ENCODE data around the gene TUBA1A.
A peak's percentile ranks its signal among the peaks of the same experiment; 100 is the strongest.
"Not testable (repeated sequence)": the region's sequence is repeated elsewhere in the genome, so short reads cannot be mapped to it uniquely, and the experiment has no call there.

The TUBA1A gene

DNA sequence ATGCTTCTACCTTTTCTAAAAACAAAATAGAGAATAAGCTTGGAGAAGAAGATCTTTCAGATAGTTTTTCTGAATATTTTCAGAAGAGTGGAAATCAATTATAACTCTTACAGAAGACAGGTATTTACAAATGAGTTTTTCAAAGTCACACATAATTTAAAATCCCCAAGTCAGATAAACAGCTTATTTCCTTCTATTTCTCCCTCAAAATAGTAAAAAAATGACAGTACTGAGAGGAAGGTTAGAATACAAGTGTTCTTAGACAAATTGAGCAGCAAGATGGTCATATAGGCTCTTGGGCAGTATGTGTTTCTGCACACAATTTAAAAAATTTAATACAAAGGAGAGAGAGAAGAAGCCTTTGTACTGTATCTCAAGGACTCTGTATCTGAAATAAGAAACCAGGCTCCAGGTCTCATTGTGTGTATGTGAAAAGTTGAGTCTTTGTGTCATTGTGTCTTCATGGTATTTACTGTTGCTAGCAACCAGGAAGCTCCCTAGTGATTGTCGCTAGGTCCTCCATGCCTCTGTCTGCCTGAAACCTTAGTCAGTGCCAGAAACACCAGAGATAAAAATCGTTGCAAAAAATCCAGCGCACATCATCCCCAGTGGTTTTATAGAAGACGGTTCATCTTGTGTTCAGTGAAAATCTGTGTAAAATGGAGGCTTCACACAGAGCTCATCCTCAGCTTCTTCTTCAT, 12.9 kb upstream of the TUBA1A start:
- Histone ChIP-seq H3K4me3 (ENCODE audit: low read depth in 1 of 5, low read length in 5 of 5) (peak overlapping the region in 3 of 5 donors; percentile 15 to 37 (median 15)), H3K36me3 (ENCODE audit: control insufficient read depth in 5 of 5, insufficient read depth in 5 of 5, low read length in 5 of 5) (no peaks in the 10 kb centered on the region), H3K27ac (ENCODE audit: low read depth, low read length) (peak overlapping the region; percentile 89), H3K4me1 (ENCODE audit: control insufficient read depth in 5 of 5, insufficient read depth in 5 of 5, low read length in 5 of 5) (peaks cover 7 to 29% (median 19%) of the 10 kb centered on the region in 5 donors), H3K9me3 (ENCODE audit: control insufficient read depth in 5 of 5, low read length in 5 of 5) (no peaks in the 10 kb centered on the region), H3K9ac (ENCODE audit: low read length in 5 of 5) (peak overlapping the region in 1 of 5 donors; percentile 46), H3K27me3 (ENCODE audit: control insufficient read depth in 5 of 5, insufficient read depth in 4 of 5, low read length in 5 of 5) (no peaks in the 10 kb centered on the region)

GRCh38 chr12:49200919-49201594, 12.2 kb upstream of the TUBA1A start:
- Histone ChIP-seq H3K9me3 (ENCODE audit: control insufficient read depth in 5 of 5, low read length in 5 of 5) (no peaks in the 10 kb centered on the region), H3K4me3 (ENCODE audit: low read depth in 1 of 5, low read length in 5 of 5) (peak overlapping the region in 3 of 5 donors; percentile 16 to 37 (median 17)), H3K36me3 (ENCODE audit: control insufficient read depth in 5 of 5, insufficient read depth in 5 of 5, low read length in 5 of 5) (no peaks in the 10 kb centered on the region), H3K27me3 (ENCODE audit: control insufficient read depth in 5 of 5, insufficient read depth in 4 of 5, low read length in 5 of 5) (no peaks in the 10 kb centered on the region), H3K4me1 (ENCODE audit: control insufficient read depth in 5 of 5, insufficient read depth in 5 of 5, low read length in 5 of 5) (peaks cover 7 to 29% (median 19%) of the 10 kb centered on the region in 5 donors), H3K9ac (ENCODE audit: low read length in 5 of 5) (no peak overlapping the region), H3K27ac (ENCODE audit: low read depth, low read length) (peak overlapping the region; percentile 89)

DNA sequence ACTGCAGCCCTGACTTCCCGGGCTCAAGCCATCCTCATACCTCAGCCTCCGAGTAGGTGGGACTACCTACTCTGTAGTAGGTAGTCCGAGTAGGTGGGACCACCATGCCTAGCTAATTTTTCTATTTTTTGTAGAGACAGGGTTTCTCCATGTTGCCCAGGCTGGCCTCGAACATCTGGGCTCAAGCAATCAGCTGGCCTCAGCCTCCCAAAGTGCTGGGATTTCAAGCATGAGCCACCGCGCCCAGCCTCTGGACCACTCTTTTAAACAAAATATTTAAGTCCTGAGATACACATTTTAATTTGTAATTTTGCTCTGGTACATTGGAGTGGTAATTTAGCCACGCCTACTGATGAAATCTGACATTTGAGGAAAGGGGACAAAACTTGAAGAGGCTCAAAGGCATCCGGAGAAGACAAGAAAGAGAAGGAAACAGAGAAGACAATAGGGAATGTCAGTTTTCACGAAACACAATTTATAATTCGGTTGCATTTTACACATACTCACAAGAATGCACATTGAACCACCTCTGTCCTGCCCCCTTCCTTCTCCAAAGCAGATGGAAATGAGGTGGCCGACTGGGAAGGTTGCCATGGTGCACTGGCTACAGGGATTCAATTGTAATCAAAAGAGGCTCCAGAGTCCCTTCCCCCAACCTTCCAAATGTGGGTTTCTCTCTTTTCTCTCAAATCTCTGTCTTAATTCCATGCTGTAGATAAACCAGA, 9.7 kb upstream of the TUBA1A start:
- Histone ChIP-seq H3K36me3 (ENCODE audit: control insufficient read depth in 5 of 5, insufficient read depth in 5 of 5, low read length in 5 of 5) (no peaks in the 10 kb centered on the region), H3K4me1 (ENCODE audit: control insufficient read depth in 5 of 5, insufficient read depth in 5 of 5, low read length in 5 of 5) (peaks cover 7 to 29% (median 23%) of the 10 kb centered on the region in 5 donors), H3K27ac (ENCODE audit: low read depth, low read length) (no peak overlapping the region), H3K4me3 (ENCODE audit: low read depth in 1 of 5, low read length in 5 of 5) (no peak overlapping the region), H3K9ac (ENCODE audit: low read length in 5 of 5) (no peak overlapping the region), H3K9me3 (ENCODE audit: control insufficient read depth in 5 of 5, low read length in 5 of 5) (no peaks in the 10 kb centered on the region), H3K27me3 (ENCODE audit: control insufficient read depth in 5 of 5, insufficient read depth in 4 of 5, low read length in 5 of 5) (no peaks in the 10 kb centered on the region)

GRCh38 chr12:49197256-49197655, 8.4 kb upstream of the TUBA1A start:
- no peaks in the 10 kb centered on the region for H3K36me3 ChIP-seq (ENCODE audit: control insufficient read depth in 5 of 5, insufficient read depth in 5 of 5, low read length in 5 of 5)
- no peaks in the 10 kb centered on the region for H3K9me3 ChIP-seq (ENCODE audit: control insufficient read depth in 5 of 5, low read length in 5 of 5)
- H3K4me1 ChIP-seq (ENCODE audit: control insufficient read depth in 5 of 5, insufficient read depth in 5 of 5, low read length in 5 of 5), result peaks cover 7 to 29% (median 23%) of the 10 kb centered on the region in 5 donors
- no peak overlapping the region for H3K9ac ChIP-seq (ENCODE audit: low read length in 5 of 5)
- H3K4me3 ChIP-seq (ENCODE audit: low read depth in 1 of 5, low read length in 5 of 5), result no peak overlapping the region
- no peaks in the 10 kb centered on the region for H3K27me3 ChIP-seq (ENCODE audit: control insufficient read depth in 5 of 5, insufficient read depth in 4 of 5, low read length in 5 of 5)
- H3K27ac ChIP-seq (ENCODE audit: low read depth, low read length), result no peak overlapping the region

DNA sequence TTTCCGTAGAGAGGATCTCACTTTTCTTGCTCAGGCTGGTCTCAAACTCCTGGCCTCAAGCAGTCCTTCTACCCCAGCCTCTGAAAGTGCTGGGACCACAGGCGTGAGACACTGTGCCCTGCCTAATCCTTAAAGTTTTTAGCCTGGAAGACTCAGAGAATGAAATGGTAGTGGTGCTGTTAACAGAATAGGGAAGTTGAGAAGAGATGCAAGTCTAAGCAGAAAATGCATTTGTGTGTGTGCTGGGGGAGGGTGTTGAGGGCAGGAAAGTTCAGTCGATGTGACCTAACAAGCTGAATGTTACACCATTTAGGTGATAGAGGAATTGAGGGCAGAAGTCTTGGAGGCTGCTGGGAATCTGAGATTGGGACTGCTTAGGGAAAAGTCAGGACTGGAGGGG, 6.9 kb upstream of the TUBA1A start:
- Histone ChIP-seq H3K9me3 (ENCODE audit: control insufficient read depth in 5 of 5, low read length in 5 of 5) (no peaks in the 10 kb centered on the region), H3K4me1 (ENCODE audit: control insufficient read depth in 5 of 5, insufficient read depth in 5 of 5, low read length in 5 of 5) (peaks cover 1 to 15% (median 8%) of the 10 kb centered on the region in 5 donors), H3K4me3 (ENCODE audit: low read depth in 1 of 5, low read length in 5 of 5) (no peak overlapping the region), H3K36me3 (ENCODE audit: control insufficient read depth in 5 of 5, insufficient read depth in 5 of 5, low read length in 5 of 5) (no peaks in the 10 kb centered on the region), H3K27me3 (ENCODE audit: control insufficient read depth in 5 of 5, insufficient read depth in 4 of 5, low read length in 5 of 5) (no peaks in the 10 kb centered on the region), H3K27ac (ENCODE audit: low read depth, low read length) (no peak overlapping the region), H3K9ac (ENCODE audit: low read length in 5 of 5) (no peak overlapping the region)

GRCh38 chr12:49193746-49194145, 4.9 kb upstream of the TUBA1A start:
- peaks cover 1 to 17% (median 15%) of the 10 kb centered on the region in 5 donors for H3K4me1 ChIP-seq (ENCODE audit: control insufficient read depth in 5 of 5, insufficient read depth in 5 of 5, low read length in 5 of 5)
- not testable (repeated sequence) for H3K36me3 ChIP-seq (ENCODE audit: control insufficient read depth in 5 of 5, insufficient read depth in 5 of 5, low read length in 5 of 5); H3K9ac ChIP-seq (ENCODE audit: low read length in 5 of 5); H3K27ac ChIP-seq (ENCODE audit: low read depth, low read length); H3K9me3 ChIP-seq (ENCODE audit: control insufficient read depth in 5 of 5, low read length in 5 of 5); H3K27me3 ChIP-seq (ENCODE audit: control insufficient read depth in 5 of 5, insufficient read depth in 4 of 5, low read length in 5 of 5); H3K4me3 ChIP-seq (ENCODE audit: low read depth in 1 of 5, low read length in 5 of 5)

DNA sequence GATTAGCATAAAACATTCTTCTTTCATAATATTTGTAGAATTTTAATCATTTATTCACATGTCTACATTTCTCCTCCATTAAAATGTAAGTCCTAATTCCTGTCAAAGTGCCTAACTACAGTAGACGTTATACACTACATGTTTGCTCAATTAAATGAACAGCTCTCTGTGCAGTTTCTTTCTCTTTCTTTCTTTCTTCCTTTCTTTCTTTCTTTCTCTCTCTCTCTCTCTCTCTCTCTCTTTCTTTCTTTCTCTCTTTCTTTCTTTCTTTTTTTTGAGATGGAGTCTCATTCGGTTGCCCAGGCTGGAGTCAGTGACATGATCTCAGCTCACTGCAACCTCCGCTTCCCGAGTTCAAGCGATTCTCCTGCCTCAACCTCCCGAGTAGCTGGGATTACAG, 2.6 kb upstream of the TUBA1A start:
- H3K27me3 ChIP-seq (ENCODE audit: control insufficient read depth in 5 of 5, insufficient read depth in 4 of 5, low read length in 5 of 5); H3K36me3 ChIP-seq (ENCODE audit: control insufficient read depth in 5 of 5, insufficient read depth in 5 of 5, low read length in 5 of 5); H3K9me3 ChIP-seq (ENCODE audit: control insufficient read depth in 5 of 5, low read length in 5 of 5); H3K27ac ChIP-seq (ENCODE audit: low read depth, low read length); H3K4me3 ChIP-seq (ENCODE audit: low read depth in 1 of 5, low read length in 5 of 5); H3K9ac ChIP-seq (ENCODE audit: low read length in 5 of 5): not testable (repeated sequence)
- peaks cover 0 to 24% (median 20%) of the 10 kb centered on the region in 5 donors for H3K4me1 ChIP-seq (ENCODE audit: control insufficient read depth in 5 of 5, insufficient read depth in 5 of 5, low read length in 5 of 5)

GRCh38 chr12:49190974-49191373, 2.1 kb upstream of the TUBA1A start:
- Histone ChIP-seq H3K27ac (ENCODE audit: low read depth, low read length) (no peak overlapping the region), H3K9ac (ENCODE audit: low read length in 5 of 5) (no peak overlapping the region), H3K4me1 (ENCODE audit: control insufficient read depth in 5 of 5, insufficient read depth in 5 of 5, low read length in 5 of 5) (peaks cover 0 to 24% (median 21%) of the 10 kb centered on the region in 5 donors), H3K9me3 (ENCODE audit: control insufficient read depth in 5 of 5, low read length in 5 of 5) (no peaks in the 10 kb centered on the region), H3K4me3 (ENCODE audit: low read depth in 1 of 5, low read length in 5 of 5) (no peak overlapping the region), H3K36me3 (ENCODE audit: control insufficient read depth in 5 of 5, insufficient read depth in 5 of 5, low read length in 5 of 5) (peaks cover 0 to 7% (median 5%) of the 10 kb centered on the region in 5 donors), H3K27me3 (ENCODE audit: control insufficient read depth in 5 of 5, insufficient read depth in 4 of 5, low read length in 5 of 5) (no peaks in the 10 kb centered on the region)

GRCh38 chr12:49189731-49190716, 1.1 kb upstream of the TUBA1A start:
- Histone ChIP-seq H3K9ac (ENCODE audit: low read length in 5 of 5) (no peak overlapping the region), H3K4me1 (ENCODE audit: control insufficient read depth in 5 of 5, insufficient read depth in 5 of 5, low read length in 5 of 5) (peaks cover 0 to 21% (median 18%) of the 10 kb centered on the region in 5 donors), H3K27me3 (ENCODE audit: control insufficient read depth in 5 of 5, insufficient read depth in 4 of 5, low read length in 5 of 5) (no peaks in the 10 kb centered on the region), H3K4me3 (ENCODE audit: low read depth in 1 of 5, low read length in 5 of 5) (peak overlapping the region in 3 of 5 donors; percentile 76 to 95 (median 90)), H3K36me3 (ENCODE audit: control insufficient read depth in 5 of 5, insufficient read depth in 5 of 5, low read length in 5 of 5) (peaks cover 0 to 16% (median 12%) of the 10 kb centered on the region in 5 donors), H3K27ac (ENCODE audit: low read depth, low read length) (no peak overlapping the region), H3K9me3 (ENCODE audit: control insufficient read depth in 5 of 5, low read length in 5 of 5) (no peaks in the 10 kb centered on the region)

Measured in subcutaneous abdominal adipose tissue (tissue), 5 donors.